Cortex of kidney (tissue), 1 donor: ENCODE data around the gene HSDL2.
"Not testable (repeated sequence)": the region's sequence is repeated elsewhere in the genome, so short reads cannot be mapped to it uniquely, and the experiment has no call there.

ENCODE experiments used
- DNase-seq: peaks from one replicate; lab custom pipeline; 2025; lab: John Stamatoyannopoulos, UW

HSDL2 gene

DNA sequence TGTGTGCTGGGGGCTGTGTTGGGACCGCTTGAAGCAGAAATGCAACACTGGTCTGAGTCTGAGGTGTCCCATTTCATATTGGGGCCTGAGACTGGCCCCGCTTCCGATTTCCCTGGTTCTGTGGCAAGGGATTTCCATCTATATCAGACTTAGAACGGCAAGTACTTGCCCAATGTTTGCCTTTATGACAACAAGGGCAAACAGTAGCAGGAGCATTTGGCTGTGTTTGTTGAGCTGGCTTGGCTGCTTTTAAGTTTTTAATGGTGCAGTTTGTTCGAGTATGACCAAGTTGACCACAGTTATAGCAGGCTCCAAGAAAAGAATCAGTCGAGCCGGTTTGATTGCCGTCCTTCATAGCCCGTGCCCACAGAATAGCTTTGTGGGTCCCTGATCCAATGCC, 17.0 kb downstream of the HSDL2 start:
- no peak for DNase-seq

GRCh38 chr9:112401175-112401815, 21.4 kb downstream of the HSDL2 start:
- DNase-seq, result no peak

DNA sequence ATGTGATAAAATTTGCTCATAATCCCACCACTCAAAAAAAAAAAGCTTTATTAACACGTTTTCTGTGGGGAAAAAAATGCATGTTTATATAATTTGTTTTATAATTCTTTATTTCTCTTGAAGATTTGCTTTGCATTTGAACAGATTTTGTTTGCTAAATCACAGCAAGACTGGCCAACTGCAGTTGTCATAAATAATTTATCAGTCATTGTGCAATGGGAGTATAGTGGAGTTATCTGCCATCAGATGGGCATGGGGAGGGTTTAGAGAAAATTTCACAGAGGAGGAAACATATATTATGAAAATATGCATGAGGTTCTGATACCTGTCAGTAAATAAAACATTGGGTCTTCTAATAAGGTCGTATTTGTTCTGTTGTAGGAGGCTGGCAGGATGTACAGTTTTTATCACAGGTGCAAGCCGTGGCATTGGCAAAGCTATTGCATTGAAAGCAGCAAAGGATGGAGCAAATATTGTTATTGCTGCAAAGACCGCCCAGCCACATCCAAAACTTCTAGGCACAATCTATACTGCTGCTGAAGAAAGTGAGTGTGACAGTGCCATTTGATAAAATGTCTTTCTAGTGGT, 23.8 kb downstream of the HSDL2 start:
- DNase-seq, result no peak

DNA sequence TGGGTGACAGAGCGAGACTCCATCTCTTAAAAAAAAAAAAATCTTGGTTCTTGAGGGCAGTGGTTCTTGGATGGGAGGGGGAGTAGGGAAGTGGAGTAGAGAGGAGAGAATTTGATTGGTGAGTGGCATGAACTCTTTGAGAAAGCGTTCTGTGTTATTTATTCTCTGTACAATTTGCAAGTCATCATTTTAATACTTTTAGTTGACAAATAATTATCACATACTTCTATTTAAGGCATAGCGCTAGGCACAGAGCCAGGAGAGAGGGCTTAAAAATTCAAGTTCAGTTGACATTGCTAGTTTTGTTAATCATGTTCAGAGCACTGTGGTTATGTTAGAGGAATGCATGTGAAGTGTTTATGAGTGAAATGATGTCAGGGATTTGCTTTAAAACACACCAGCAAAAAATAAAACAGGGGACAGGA, 24.6 kb downstream of the HSDL2 start:
- no peak for DNase-seq

GRCh38 chr9:112408275-112408674, 28.4 kb downstream of the HSDL2 start:
- no peak for DNase-seq

DNA sequence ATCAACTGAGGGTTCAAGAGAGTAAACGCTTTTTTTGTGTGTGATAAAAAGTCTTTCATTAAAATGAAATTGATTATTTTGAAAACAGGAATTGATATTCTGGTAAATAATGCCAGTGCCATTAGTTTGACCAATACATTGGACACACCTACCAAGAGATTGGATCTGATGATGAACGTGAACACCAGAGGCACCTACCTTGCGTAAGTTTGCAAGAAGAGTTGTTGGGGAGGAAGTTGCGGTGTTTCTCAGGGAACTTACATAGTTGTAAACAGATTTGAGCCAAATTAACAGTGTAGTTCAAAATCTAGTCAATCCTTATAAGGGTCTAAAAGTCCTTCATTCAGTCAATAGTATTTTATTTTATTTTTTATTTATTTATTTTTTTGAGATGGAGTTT, 28.9 kb downstream of the HSDL2 start:
- DNase-seq, result no peak

- no peak for DNase-seq
These were observed 29.9 kb downstream of the HSDL2 start for GRCh38 chr9:112409758-112410157.

- DNase-seq, result no peak
These were observed 31.7 kb downstream of the HSDL2 start for GRCh38 chr9:112411626-112412027.

- not testable (repeated sequence) for DNase-seq
These were observed 33.8 kb downstream of the HSDL2 start for GRCh38 chr9:112413728-112414127.

DNA sequence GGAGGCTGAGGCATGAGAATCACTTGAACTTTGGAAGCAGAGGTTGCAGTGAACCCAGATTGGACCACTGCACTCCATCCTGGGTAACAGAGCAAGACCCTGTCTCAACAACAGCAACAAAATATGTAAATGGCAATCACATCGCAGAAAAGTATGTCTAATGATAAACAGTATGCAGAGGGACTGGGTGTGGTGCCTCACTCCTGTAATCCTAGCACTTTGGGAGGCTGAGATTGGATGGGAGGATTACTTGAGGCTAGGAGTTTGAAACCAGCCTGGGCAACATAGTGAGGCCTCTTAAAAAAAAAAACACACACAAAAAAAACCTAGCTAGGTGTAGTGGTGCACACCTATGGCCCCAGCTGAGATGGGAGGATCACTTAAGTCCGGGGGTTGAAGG, 40.3 kb downstream of the HSDL2 start:
- no peak for DNase-seq

GRCh38 chr9:112421771-112422222, 41.9 kb downstream of the HSDL2 start:
- no peak for DNase-seq

DNA sequence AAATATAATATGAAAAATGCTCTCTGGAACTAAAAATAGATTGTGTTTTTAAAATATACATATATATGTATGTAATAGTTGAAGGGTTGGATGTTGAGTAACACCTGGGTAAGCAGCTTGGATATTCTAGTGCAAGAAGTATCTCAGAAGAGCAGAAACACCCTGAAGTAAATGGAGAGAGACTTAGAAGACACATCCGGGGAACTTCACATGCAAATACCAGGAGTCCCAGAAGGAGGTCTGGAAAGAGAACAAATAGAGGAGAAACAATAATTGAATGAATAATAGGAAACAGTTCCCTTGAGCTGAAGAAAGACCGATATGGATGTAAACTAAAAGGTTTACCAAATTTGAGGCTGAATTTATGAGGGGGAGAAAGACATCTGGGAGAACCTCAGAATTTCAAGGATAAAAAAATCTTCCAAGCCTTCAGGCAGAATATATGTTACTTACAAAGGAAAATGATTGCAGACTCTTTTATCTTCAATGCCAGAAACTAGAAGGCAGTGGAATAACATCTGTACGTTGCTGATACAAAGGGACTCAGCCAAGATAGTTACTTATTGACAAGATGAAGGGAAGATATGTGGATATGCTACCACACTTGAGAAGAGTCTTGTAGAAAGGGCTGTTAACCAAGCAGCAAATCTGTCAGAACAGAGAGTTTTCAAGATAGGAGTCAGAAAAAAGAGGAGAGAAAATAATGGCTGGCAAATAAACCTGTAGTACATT, 42.7 kb downstream of the HSDL2 start:
- no peak for DNase-seq

- no peak for DNase-seq
These were observed 50.2 kb downstream of the HSDL2 start for GRCh38 chr9:112430006-112430522.

DNA sequence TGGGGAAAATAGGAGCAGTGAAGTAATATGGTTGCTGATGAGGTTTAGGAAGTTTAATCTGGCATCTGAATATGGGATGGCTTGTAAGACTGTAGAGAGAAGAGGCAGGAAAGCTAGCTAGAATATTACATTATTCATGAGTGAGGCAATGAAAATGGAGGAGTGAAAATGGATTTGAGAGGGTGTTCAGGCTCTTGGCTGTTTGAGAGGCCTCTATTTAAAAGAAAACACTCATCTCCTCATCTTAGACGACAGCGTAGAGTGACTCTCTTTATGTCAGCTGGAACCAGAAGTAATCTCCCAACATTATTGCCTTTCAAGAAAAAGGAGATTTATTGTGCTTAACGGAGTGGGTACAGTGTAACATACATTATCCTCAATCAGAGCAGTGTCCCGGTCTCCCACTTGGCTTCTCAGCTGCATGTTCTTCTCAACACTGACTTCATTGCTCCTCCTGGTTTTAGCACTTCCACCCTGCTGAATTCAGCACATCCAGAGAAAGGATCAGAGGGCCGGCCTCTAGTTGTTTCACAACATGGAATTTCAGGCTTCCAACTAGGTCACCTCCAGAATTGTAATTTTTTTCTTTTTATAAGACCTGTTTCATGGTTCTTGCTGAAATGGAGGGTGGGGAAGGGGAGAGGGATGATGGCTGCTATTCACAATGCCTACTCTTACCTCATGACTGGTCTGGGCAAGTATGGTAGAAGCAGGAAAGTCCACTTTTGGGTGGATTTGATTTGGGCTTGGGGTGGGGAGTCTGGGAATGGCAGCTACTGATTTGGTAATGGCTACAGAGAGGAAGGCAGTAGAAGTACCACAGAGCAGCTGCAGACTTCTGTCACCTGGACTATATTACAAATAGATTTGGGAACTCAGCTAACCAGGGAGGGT, 53.8 kb downstream of the HSDL2 start:
- DNase-seq, result no peak

DNA sequence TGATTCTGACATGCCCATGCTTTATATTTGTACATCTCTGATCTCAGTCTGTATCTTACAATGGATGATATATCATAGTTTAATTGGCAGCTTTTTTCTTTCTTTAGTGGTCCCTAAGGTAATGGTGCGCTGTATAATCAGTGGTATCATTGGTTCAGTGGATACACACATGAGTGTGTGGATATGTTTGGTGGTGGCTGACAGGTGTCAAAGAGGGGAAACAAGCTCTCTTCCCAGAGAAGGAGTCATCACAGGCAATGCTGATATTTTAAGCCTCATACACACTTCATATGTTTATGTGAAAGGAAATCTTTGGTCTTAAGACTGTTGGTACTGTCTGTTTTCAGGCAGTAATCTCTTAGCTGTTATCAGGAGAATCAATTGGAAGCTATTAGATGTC, 54.6 kb downstream of the HSDL2 start:
- no peak for DNase-seq

DNA sequence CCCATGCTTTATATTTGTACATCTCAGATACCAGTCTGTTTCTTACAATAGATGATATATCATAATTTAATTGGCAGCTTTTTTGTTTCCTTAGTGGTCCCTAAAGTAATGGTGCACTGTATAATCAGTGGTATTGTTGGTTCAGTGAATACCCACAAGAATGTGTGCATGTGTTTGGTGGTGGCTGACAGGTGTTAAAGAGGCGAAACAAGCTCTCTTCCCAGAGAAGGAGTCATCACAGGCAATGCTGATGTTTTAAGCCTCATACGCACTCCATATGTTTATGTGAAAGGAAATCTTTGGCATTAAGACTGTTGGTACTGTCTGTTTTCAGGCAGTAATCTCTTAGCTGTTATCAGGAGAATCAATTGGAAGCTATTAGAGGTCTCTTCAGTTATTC, 57.5 kb downstream of the HSDL2 start:
- no peak for DNase-seq

DNA sequence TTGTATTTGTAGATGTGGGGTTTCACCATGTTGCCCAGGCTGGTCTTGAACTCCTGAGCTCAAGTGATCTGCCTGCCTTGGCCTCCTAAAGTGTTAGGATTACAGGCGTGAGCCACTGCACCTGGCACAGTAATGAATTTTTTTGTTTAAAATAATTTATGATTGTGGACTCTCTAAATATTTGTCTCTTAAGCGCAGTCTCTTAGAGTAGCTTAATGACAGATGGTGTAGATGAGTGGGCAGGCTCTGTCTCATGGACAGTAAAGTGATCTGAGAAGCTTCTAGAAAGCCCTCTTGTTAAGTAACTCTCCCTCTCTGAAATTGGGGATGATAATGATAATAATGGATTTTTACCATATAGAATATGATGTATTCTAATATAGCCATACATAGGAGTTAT, 59.3 kb downstream of the HSDL2 start:
- DNase-seq, result no peak

- DNase-seq, result no peak
These were observed 59.9 kb downstream of the HSDL2 start for GRCh38 chr9:112439825-112440224.

- no peak for DNase-seq
These were observed 63.3 kb downstream of the HSDL2 start for GRCh38 chr9:112443200-112443599.

DNA sequence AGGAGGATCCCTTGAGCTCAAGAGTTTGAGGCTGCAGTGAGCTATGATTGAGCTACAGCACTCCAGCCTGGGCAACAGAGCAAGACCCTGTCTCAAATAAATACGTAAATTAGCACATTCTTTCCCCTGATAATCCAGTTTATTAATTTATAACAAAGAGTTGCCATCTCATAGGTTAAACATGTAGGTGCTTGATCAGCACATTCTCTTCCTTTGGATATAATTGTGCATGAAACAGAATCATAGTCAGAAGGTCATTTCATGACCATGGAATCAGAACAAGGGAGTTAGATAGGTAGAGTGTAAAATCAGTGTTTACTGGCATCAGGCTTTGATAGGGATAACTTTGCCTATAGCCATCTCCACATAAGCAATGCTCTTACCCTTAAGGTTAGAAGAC, 63.7 kb downstream of the HSDL2 start:
- DNase-seq, result no peak

DNA sequence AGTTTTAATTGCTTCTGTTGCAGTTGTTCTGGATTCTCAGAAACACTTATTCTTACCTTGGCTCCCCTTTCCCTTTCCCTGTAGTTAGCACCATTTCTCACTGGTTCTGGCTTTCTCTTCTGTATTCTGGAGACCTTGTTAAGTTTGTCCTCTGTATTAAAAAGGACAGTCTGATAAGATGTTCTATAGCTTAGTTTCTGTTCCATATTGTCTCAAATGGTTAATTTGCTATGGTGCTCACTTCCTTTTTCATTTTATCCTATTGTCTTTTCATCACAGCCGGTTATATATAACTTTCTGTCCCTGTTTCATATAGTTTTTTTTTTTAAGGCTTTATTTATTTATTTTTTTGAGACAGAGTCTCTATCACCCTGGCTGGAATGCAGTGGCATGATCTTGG, 65.3 kb downstream of the HSDL2 start:
- DNase-seq, result no peak

DNA sequence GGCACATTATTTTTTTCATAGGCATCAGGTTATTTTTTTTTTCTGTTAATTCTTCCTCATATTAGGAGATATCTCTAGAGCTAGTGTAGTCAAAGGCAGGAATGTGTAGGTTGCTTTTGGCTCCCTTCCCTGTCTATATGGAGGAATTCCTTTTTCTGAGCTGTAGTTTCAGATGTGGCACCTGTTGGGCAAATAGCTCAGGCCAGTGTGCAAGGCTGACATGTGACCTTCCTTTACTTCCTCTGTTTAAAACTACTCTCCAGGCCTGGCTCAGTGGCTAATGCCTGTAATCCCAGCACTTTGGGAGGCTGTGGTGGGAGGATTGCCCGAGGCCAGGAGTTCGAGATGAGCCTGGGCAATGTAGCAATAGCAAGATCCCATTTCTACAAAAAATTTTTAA, 66.2 kb downstream of the HSDL2 start:
- DNase-seq, result no peak
